ENCODE data around the gene WDR26. TPM values are rescaled to one million over a fixed set of nuclear protein-coding genes. Genes with fewer than 3 reads are reported as not detected.

Gene WDR26
- total RNA-seq, 3 donors from 2014 or later (not counting 1 experiment from before 2014, with no cell fraction given), result 244 to 310 (median 261) TPM

GRCh38 chr1:224338150-224338838, 96.3 kb downstream of the WDR26 start:
- 86% methylated on average over 4 of the region's 4 CpGs for WGBS (ENCODE audit: insufficient coverage)
- peaks cover 4% of the 10 kb centered on the region for H3K27me3 ChIP-seq (ENCODE audit: control insufficient read depth, insufficient read depth, low read length)
- Mint-ChIP-seq H3K9me3 (no peaks in the 10 kb centered on the region), H3K27me3 (ENCODE audit: low read depth in 2 of 2) (peaks cover 0 to 12% of the 10 kb centered on the region in 2 donors), H3K4me1 (peaks cover 12 to 15% of the 10 kb centered on the region in 2 donors), H3K27ac (no peak overlapping the region), H3K4me3 (no peak overlapping the region), H3K36me3 (peaks cover 6% of the 10 kb centered on the region)
- intact Hi-C loops (cut with micrococcal nuclease), result no loop called here
- ATAC-seq (no peak), DNase-seq (no peak)
- no peaks in the 10 kb centered on the region for H3K36me3 ChIP-seq (ENCODE audit: control insufficient read depth, insufficient read depth, low read length)
- no peak overlapping the region for H3K4me3 ChIP-seq (ENCODE audit: low read length)
- no peak overlapping the region for H3K27ac ChIP-seq (ENCODE audit: low read length)
- TF ChIP-seq CTCF (IDR thresholded peaks at IDR 0.05), result no peak
- H3K4me1 ChIP-seq (ENCODE audit: control insufficient read depth, insufficient read depth, low read length), result peaks cover 6% of the 10 kb centered on the region
- H3K9me3 ChIP-seq (ENCODE audit: control insufficient read depth, insufficient read depth, low read length), result peaks cover 2% of the 10 kb centered on the region

Other genes starting within 250 kb of the WDR26 start
- 10 to 100 TPM; 28.1 to 39.5 (median 32.4) TPM for gene NVL, start 104.6 kb downstream of the WDR26 start, total RNA-seq
- gene CNIH4, start 77.9 kb downstream of the WDR26 start, total RNA-seq, result 10 to 100 TPM; 20.4 to 32.4 (median 27.3) TPM
- 1 to 10 TPM; 2.8 to 5.4 (median 5.0) TPM for gene CNIH3, start 181.5 kb upstream of the WDR26 start, total RNA-seq

Measured in natural killer cell (primary cell).